Measurements from ENCODE around the gene BSG.
"Not testable (repeated sequence)": the region's sequence is repeated elsewhere in the genome, so short reads cannot be mapped to it uniquely, and the experiment has no call there.

The BSG gene

DNA sequence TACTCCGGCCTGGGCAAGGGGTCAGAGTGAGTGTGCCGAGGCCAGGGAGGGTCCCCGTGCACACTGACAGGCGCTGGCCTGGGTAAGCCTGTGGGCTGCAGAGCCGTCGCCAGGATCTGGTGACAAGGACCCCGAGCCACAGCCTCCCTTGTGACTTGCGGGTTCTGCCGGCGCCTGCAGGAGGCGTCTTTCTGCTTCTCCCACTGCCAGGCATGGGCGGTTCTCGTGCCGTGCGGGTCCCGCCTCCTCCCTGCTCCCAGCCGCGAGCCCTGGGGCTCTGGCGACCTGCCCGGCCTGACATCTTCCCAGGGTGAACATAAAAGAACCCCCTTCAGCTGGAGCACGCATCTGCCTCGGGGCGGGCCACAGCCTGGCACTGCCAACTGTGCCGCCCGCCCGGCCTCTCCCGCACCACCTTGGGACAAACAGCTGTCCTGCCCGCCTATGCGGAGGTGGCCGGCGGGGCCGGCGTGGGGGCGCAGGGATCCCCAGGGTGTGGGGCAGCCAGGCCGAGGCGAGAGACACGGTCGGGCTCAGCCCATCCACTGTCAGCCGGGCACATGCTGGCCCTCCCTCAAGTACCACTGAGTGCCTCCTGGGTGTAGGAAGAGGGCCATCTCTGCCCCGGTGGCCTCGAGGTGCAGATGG lies 15.8 kb downstream of the BSG start:
- DNase-seq (ENCODE audit: low read depth), result peak; percentile 93

DNA sequence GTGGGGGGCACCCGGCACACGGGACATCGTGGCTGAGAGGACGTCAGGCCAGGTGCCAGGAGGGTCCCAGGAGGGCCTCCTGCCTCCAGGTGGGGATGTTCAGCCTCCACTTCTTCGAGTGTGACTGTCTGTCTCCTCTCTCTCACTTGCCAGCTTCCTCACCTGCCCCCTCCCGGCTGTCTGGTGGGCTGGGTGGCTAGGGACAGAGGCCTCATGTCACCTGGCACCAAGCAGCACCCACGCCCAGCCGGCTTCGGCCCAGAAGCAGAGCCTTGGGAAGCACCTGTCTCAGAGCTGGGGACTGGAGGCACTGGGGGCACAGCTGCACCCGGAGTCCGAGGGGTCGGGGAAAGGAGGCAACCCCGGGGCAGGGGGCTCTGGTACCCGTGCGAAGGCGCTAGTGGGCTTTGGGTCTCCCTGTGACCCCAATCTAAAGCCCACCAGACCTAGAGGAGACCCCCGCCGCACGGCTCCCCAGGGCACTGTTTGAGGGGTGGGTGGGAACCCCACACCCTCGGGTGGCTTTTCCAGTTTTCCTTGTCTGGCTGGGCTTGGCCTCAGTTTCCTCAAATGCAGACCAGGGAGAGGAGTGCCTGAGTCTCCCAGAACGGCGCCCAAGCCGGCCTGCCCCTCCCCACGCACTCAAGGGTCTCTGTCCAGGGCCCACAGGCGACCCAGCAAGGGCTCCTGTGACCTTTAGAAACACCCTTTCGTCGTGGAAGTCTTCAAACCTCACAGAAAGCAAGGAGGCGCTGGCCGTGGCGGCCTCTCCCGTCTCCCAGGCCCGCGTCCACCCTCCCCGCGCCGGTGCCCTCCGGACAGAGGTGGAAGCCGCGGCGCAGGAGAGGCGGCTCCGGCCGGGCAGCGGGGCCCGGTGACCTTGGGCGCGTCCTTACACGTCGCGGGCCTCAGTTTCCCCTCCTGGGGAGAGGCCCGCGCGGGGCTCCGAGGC lies 16.6 kb downstream of the BSG start:
- no peak for DNase-seq (ENCODE audit: low read depth)

DNA sequence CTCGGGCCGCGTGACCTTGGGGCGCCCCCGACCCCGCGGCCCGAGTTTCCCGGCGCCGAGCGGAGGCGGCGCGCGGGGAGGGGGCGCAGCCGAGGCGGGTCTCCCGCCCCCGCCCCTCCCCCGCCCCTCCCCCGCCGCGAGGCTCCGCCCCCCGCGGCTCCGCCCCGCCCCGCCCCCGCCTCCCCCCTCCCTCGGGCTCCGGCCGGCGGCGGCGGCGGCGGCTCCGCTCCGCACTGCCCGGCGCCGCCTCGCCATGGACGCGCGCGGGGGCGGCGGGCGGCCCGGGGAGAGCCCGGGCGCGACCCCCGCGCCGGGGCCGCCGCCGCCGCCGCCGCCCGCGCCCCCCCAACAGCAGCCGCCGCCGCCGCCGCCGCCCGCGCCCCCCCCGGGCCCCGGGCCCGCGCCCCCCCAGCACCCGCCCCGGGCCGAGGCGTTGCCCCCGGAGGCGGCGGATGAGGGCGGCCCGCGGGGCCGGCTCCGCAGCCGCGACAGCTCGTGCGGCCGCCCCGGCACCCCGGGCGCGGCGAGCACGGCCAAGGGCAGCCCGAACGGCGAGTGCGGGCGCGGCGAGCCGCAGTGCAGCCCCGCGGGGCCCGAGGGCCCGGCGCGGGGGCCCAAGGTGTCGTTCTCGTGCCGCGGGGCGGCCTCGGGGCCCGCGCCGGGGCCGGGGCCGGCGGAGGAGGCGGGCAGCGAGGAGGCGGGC lies 17.4 kb downstream of the BSG start, which contains the start of gene HCN2:
HCN2 (plus strand) TSS at position 189 of the 703 bp plus-strand sequence; CDS start at position 254, 65 bp downstream.
- no peak for DNase-seq (ENCODE audit: low read depth)

DNA sequence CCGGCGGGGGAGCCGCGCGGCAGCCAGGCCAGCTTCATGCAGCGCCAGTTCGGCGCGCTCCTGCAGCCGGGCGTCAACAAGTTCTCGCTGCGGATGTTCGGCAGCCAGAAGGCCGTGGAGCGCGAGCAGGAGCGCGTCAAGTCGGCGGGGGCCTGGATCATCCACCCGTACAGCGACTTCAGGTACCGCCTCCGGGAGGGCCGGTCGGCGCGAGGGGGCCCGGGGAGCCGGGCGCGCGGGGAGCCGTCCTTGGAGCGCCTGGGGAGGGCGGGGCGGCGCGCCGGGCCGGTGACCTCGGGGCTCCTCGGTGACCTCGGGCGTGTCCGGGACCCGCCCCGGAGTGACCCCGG lies 18.0 kb downstream of the BSG start:
- peak; percentile 54 for DNase-seq (ENCODE audit: low read depth)

DNA sequence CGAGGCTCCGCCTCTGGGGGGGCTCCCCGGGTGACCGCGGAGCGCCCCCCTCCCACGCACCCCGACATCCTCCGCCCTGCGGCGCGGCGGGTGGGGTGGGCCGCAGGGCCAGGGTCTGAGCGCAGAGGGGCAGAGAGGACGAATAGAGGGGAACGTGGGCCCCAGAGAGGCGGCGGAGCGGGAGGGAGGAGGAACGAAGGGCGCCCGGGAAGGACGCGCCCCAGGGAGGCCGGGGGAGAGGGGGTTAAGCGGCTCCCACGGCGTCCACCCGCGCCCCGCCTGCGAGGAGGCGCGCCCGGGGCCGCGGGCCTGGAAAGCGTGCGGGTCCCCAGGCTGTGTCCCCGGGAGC lies 18.3 kb downstream of the BSG start:
- no peak for DNase-seq (ENCODE audit: low read depth)

DNA sequence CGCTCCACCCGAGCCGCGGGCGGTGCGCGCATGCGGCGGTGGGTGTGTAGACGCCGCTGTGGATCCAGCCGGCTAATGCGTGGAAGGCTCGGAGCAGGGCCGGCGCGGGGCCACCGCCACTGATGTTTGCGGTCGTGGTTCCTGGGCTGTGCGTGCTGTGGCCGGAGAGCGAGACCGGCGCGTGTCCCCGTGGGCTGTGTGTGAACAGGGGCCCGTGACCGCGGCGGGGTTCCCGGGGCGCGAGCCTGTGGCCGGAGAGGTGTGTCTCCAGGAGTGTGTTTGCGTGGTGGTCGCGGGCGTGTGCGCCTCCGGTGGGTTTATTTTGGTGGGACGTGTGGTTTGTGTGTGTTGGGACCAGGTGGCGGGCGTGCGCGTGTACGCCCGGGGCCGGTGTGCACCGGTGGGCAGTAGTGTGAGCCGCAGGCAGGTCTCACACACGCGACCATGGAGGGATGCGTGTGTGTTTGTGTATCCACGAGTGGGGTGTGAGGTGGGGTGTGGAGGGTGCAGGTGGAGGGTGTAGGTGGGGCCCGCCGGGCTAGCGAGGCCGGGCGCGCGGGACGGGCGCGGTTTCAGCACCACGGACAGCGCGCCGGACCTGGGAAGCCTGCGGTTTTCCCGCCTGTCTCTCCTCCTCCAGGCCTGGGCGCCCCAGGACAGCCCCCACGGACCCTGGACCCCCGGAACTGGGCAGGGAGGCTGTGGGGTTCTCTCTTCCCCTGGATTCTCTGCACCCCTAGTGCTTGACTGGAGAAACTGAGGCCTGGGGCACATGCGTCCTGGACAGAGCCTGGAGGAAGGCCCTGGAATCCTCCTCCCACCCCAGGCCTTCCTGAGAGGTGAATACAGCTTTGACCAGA lies 18.9 kb downstream of the BSG start:
- no peak for DNase-seq (ENCODE audit: low read depth)

DNA sequence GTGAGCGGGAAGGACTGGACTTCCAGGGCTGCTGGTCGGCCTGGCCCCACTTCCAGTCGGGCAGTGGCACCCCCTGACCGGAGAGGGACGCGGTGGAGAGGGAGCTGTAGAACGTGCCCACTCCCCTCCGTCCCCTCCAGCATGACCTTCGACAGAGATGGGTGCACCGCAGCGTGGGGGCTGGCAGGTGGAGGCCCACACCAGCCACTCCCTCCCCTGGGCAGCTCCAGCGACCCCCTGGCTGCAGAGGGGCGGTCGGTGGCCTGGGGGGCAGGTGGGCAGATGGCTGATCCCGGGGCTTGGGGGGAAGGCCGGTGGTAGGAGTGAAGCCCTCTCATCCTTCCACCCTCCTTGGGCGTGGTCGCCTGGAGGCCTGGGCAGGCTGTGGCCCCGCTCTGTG lies 19.7 kb downstream of the BSG start:
- no peak for DNase-seq (ENCODE audit: low read depth)

DNA sequence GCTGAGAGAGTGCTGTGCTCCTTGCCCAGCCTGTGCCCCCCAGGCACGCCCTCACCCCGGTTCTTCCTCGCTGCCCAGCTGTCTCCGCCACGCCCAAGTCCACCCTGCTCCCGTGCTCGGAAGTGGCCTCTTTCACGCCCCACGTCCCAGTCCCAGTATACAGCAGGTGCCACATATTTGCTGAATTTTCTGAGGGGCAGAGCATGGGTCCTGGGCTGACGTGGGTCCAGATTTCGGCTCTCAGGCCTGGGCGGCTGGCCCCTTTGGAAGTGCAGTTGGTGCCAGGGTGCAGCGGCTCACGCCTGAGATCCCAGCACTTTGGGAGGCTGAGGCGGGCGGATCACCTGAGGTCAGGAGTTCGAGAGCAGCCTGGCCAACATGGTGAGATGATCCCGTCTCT lies 20.7 kb downstream of the BSG start:
- DNase-seq (ENCODE audit: low read depth), result no peak

DNA sequence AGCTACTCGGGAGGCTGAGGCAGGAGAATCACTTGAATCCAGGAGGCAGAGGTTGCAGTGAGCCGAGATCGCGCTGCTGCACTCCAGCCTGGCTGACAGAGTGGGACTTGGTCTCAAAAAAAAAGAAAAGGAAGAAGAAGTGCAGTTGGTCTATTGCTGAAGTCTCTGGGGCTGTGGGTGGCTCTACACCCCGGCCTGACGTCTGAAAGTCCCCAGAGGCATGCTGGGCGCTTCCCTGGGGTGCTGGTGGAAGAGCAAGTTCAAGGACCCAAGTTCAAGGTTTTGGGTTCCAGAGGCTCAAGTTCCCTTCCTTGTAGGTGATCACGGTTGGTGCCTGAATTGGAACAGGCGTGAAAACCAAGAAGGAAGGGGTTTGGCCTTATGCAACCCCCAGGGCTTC lies 21.1 kb downstream of the BSG start:
- no peak for DNase-seq (ENCODE audit: low read depth)

DNA sequence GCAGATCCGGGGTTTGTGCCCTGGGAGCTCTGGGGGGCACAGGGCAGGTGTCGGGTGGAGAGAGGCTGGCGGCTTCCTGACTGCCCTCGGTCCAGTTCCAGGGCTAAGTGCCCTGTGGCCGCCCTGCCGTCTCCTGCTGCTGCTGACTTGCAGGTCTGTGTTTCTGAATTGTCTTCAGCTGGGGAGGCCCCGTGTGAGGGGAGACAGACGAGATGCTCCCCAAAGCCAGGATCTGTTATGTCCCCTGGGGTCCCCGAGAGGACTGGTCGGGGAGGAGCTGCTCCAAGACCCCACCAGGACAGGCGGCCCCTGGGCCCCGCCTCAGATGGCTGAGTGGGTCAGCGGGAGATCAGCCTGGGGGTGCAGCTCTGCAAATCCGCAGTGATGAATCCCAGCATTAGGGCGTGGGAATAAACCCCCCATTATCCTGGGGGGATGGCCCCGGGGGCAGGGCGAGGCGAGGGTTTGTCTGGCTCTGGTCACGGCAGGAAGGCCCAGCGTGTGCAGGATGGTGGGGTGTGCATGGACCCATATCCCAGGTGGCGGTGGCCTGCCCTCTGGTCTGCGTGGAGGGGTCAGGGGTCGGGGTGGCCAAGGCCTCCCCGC lies 22.0 kb downstream of the BSG start:
- DNase-seq (ENCODE audit: low read depth), result no peak

DNA sequence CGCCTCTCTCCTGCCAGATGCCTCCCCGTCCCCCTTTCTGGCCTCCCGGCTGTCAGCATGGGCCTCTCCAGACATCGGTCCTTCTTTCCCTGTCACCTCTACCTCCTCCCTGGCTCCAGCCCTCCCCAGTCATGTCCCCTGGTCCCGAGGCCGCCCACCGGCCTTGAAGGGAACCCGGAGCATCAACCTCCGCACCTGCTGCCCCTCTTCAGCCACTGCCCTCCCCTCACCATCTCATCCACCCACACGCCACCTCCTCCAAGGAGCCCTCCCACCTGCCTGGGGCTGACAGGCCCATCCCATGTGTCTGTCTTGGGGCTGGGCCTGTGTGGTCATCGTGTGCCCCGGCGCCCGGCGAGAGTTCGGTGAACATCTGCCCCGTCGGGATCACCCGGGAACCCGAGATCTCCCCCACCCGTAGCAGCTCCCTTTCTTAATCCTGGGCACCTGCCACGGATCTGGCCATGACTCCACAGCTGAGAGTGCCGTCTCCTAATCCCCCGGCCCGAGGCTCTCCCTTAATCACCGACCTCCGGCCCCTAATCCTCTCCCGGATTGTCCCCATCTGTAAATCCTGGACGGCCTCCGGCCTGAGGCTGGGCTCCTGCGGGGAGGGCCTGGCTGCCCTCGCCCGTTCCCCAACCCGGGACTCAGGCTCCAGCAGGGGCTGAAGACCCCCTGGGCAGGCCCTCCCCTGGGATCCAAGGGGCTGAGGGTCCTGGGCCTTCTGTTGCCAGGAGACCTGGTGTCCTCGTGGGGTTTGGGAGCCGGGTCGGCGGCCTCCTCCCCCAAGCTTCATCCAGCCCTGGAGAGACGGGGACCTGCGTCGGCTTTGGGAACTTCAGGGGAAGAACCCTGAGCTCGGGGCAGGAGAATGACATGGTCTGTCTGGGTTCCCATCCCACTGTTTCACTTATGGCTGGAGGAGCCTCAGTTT lies 23.2 kb downstream of the BSG start:
- no peak for DNase-seq (ENCODE audit: low read depth)

DNA sequence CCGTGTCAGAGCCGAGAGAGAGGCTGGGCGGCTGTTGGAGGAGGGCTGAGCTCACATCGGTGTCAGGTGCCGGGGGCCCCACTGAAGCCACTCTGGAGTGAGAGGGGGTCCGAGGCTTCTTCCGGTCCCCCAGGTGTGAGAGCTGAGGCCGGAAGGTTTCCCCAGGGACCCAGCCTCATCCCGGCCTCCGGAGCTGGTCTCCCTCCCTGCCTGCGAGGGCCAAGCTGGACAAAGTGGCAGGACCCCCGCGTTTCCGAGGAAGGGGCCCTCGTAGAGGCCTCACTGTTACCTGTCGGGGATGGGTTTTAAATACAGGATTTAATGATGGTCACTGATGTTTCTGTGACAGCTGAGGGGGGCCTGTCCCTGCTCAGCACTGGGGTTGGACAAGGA lies 23.9 kb downstream of the BSG start:
- DNase-seq (ENCODE audit: low read depth), result no peak

DNA sequence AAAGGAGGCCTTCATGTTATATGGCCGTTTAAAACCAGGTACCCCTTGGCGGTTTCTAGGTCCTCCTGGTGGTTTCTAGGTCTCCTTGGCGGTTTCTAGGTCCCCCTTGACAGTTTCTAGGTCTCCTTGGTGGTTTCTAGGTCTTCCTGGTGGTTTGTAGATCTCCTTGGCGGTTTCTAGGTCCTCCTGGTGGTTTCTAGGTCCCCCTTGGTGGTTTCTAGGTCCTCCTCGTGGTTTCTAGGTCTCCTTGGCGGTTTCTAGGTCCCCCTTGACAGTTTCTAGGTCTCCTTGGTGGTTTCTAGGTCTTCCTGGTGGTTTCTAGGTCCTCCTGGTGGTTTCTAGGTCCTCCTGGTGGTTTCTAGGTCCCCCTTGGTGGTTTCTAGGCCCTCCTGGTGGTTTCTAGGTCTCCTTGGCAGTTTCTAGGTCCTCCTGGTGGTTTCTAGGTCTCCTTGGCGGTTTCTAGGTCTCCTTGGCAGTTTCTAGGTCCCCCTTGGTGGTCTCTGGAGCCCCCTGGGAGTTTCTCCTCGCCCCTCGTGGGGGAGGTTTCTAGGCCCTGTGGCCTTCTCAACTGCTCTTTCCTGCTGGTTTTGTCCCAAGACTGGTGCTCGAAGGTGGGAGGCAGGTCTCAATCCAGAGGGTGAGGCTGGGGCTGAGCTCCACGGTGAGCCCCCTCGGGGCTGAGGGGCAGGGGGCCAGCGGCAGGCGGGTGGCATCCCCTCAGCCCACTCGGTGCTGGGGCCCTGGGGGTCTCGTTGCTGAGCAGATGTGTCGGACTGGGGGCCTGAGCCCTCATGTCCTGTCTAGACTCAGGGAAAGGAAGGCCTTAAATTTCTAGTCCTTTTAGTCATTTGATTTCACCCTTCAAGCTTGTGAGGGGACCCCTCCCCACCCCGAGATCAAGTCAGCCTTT lies 25.3 kb downstream of the BSG start:
- DNase-seq (ENCODE audit: low read depth), result no peak

DNA sequence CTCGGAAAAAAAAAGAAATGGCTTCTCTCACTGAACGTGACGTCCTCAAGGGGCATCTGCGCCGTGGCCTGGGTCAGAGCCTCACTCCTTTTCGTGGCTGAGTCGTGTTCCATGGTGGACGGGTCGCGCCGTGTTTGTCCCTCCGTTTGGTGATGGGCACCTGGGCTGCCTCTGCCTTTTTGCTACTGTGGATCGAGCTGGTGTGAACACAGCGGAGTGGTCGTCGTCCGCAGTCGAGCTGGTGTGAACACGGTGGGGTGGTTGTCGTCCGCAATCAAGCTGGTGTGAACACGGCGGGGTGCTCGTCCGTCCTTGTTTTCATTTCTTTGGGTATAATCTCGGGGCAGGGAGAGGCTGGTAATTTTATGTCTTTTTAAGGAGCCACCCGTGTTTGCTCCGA lies 28.9 kb downstream of the BSG start:
- DNase-seq (ENCODE audit: low read depth), result no peak

DNA sequence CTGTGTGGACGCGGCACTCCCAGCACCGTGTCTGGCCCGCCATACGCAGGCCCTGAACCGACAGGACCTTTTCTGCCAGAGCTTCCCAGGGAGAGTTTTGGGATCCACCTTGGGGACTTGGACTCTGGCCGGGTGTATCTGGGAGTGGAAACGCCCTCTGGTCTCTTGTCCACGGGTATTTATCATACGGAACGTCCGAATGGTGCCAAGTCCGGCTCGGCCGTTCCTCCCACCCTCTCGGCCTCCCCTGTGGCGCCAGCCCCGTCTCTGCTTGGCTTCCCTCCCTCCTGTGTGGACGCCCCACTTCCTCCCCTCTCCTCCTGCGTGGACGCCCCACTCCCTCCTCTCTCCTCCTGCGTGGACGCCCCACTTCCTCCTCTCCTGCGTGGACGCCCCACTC lies 29.4 kb downstream of the BSG start:
- DNase-seq (ENCODE audit: low read depth), result no peak

DNA sequence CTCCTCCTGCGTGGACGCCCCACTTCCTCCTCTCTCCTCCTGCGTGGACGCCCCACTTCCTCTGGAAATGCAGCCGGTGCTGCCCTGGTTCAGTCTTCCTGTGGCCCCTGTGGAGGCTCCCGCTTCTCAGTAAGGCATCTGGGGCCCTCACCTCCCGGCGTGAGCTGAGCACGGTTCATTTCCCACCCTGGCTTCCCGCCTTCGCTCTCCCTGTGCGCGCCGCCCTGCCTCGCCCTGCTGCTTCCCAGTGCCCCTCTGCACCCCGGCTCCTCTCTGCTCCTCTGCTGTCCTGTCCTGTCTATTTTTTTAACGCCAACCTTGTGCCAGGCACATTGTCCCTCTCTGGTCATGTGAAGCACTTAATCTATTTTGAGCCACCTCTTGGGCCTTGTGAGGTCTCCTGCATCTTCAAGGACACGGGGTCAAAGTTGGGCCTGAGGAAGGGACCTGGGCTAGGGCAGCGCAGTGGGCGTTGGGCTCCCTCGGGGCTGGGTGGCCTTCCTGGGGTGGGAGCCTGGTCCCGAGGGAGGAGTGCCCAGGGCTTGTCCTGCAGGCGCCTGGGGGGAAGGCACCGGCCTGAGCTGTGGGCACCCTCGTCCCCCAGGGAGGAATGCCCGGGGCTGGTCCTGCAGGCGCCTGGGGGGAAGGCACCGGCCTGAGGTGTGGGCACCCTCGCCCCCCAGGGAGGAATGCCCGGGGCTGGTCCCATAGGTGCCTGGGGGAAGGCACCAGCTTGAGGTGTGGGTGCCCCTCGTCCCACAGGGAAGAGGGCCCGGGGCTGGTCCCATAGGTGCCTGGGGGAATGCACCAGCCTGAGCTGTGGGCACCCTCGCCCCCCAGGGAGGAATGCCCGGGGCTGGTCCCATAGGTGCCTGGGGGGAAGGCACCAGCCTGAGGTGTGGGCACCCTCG lies 30.2 kb downstream of the BSG start:
- DNase-seq (ENCODE audit: low read depth), result no peak

DNA sequence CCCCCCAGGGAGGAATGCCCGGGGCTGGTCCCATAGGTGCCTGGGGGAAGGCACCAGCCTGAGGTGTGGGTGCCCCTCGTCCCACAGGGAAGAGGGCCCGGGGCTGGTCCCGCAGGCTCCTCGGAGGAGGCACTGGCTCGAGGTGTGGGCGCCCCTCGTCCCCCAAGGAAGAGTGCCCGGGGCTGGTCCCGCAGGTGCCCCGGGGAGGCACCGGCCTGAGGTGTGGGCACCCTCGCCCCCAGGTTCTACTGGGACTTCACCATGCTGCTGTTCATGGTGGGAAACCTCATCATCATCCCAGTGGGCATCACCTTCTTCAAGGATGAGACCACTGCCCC lies 30.9 kb downstream of the BSG start:
- not testable (repeated sequence) for DNase-seq (ENCODE audit: low read depth)

DNA sequence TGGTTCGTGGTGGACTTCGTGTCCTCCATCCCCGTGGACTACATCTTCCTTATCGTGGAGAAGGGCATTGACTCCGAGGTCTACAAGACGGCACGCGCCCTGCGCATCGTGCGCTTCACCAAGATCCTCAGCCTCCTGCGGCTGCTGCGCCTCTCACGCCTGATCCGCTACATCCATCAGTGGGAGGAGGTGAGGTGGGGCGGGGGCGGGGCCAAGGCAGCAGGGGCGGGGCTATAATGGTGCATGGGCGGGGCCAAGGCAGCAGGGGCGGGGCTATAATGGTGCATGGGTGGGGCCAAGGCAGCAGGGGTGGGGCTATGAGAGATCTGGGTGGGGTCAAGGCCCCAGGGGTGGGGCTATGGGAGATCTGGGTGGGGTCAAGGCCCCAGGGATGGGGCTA lies 31.4 kb downstream of the BSG start:
- not testable (repeated sequence) for DNase-seq (ENCODE audit: low read depth)

Data from EH (cell line).